ENCODE results near the gene CYP1B1. TPM values are rescaled to one million over a fixed set of nuclear protein-coding genes. Genes with fewer than 3 reads are reported as not detected.
"Not testable (repeated sequence)": the region's sequence is repeated elsewhere in the genome, so short reads cannot be mapped to it uniquely, and the experiment has no call there.

CYP1B1 gene
- total and polyA plus RNA-seq, 4 donors: 9.8 to 47.7 (median 31.3) TPM

DNA sequence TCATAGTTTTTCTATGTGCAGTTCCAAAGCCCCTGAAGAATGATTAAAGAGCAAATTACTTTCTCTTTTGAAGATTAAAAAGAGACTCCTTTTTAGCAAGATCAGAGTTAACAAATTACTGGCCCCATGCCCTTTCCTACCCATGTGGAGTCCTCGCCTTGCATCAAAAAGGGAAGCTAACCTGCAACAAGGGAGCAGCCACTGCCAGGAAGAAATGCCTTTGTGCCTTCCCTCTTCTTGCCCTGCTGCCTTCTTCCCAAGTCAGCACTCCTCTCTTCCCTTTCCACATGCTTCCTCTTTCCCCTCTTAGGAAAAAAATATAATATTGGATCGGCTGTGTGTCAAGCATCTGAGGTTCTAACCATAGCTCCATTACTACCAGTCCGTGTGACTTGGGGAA is 37.1 kb upstream of the CYP1B1 start:
- Histone ChIP-seq H3K9me3 (ENCODE audit: control insufficient read depth in 4 of 4, insufficient read depth in 3 of 4, low read length in 3 of 4) (no peaks in the 10 kb centered on the region), H3K36me3 (ENCODE audit: control insufficient read depth in 4 of 4, insufficient read depth in 4 of 4, low read length in 4 of 4) (no peaks in the 10 kb centered on the region), H3K4me1 (ENCODE audit: control insufficient read depth in 5 of 5, insufficient read depth in 5 of 5, low read length in 5 of 5) (peaks cover 0 to 13% (median 0%) of the 10 kb centered on the region in 5 donors), H3K27ac (ENCODE audit: low read depth in 1 of 2, low read length in 1 of 2) (no peak overlapping the region), H3K9ac (ENCODE audit: insufficient read depth in 1 of 2, low read length in 2 of 2) (no peak overlapping the region), H3K4me3 (no peak overlapping the region), H3K27me3 (ENCODE audit: control insufficient read depth in 3 of 3, insufficient read depth in 3 of 3, low read length in 2 of 3) (no peaks in the 10 kb centered on the region)
- DNase-seq: no peak
- 45 to 57% methylated on average over 3 of the region's 3 CpGs for WGBS, 2 donors
- TF ChIP-seq, protein P1, sequence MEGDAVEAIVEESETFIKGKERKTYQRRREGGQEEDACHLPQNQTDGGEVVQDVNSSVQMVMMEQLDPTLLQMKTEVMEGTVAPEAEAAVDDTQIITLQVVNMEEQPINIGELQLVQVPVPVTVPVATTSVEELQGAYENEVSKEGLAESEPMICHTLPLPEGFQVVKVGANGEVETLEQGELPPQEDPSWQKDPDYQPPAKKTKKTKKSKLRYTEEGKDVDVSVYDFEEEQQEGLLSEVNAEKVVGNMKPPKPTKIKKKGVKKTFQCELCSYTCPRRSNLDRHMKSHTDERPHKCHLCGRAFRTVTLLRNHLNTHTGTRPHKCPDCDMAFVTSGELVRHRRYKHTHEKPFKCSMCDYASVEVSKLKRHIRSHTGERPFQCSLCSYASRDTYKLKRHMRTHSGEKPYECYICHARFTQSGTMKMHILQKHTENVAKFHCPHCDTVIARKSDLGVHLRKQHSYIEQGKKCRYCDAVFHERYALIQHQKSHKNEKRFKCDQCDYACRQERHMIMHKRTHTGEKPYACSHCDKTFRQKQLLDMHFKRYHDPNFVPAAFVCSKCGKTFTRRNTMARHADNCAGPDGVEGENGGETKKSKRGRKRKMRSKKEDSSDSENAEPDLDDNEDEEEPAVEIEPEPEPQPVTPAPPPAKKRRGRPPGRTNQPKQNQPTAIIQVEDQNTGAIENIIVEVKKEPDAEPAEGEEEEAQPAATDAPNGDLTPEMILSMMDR (IDR thresholded peaks at IDR 0.05; ENCODE audit: control extremely low read depth, extremely low read depth): no peak
- no peak for ATAC-seq (ENCODE audit: insufficient read depth, low FRiP score)

DNA sequence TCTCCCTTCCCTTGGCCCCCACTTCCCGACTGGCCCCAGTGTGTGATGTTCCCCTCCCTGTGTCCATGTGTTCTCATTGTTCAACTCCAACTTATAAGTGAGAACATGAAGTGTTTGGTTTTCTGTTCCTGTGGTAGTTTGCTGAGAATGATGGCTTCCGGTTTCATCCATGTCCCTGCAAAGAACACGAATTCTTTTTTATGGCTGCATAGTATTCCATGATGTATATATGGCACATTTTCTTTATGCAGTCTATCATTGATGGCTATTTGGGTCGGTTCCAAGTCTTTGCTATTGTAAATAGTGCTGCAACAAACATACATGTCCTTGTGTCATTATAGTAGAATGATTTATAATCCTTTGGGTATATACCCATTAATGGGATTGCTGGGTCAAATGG is 35.4 kb upstream of the CYP1B1 start:
- H3K27ac ChIP-seq (ENCODE audit: low read depth in 1 of 2, low read length in 1 of 2); H3K27me3 ChIP-seq (ENCODE audit: control insufficient read depth in 3 of 3, insufficient read depth in 3 of 3, low read length in 2 of 3); ATAC-seq (ENCODE audit: insufficient read depth, low FRiP score); H3K4me3 ChIP-seq; H3K36me3 ChIP-seq (ENCODE audit: control insufficient read depth in 4 of 4, insufficient read depth in 4 of 4, low read length in 4 of 4); DNase-seq; H3K9ac ChIP-seq (ENCODE audit: insufficient read depth in 1 of 2, low read length in 2 of 2); H3K9me3 ChIP-seq (ENCODE audit: control insufficient read depth in 4 of 4, insufficient read depth in 3 of 4, low read length in 3 of 4): not testable (repeated sequence)
- peaks cover 0 to 20% (median 0%) of the 10 kb centered on the region in 5 donors for H3K4me1 ChIP-seq (ENCODE audit: control insufficient read depth in 5 of 5, insufficient read depth in 5 of 5, low read length in 5 of 5)
- WGBS, 2 donors: 89 to 92% methylated on average over 4 of the region's 4 CpGs

DNA sequence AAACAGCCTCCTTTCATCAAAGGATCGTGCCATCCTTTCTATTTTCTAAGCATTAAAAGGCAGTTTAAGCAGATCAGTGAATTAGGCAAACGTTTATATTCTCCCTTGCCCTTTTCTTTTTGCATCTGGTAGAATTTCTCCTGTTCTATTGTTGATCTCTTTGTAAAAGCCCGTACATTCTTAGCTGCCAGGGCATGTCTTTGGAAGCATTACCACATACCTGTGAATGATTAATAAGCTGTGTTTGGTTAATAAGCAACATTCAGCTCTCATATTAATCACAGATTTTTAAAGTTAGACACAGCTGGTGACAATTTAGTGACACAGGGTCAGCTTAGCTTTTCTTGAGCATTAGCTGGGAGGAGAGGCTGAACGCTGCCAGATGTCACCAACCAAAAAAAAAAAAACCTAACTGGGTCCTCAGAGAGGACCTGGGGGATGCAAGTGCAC is 33.8 kb upstream of the CYP1B1 start:
- Histone ChIP-seq H3K27ac (ENCODE audit: low read depth in 1 of 2, low read length in 1 of 2) (peak overlapping the region in 1 of 2 donors; percentile 89), H3K36me3 (ENCODE audit: control insufficient read depth in 4 of 4, insufficient read depth in 4 of 4, low read length in 4 of 4) (no peaks in the 10 kb centered on the region), H3K27me3 (ENCODE audit: control insufficient read depth in 3 of 3, insufficient read depth in 3 of 3, low read length in 2 of 3) (no peaks in the 10 kb centered on the region), H3K9me3 (ENCODE audit: control insufficient read depth in 4 of 4, insufficient read depth in 3 of 4, low read length in 3 of 4) (peaks cover 0 to 2% (median under 1%) of the 10 kb centered on the region in 4 donors), H3K9ac (ENCODE audit: insufficient read depth in 1 of 2, low read length in 2 of 2) (no peak overlapping the region), H3K4me3 (no peak overlapping the region), H3K4me1 (ENCODE audit: control insufficient read depth in 5 of 5, insufficient read depth in 5 of 5, low read length in 5 of 5) (peaks cover 0 to 21% (median 0%) of the 10 kb centered on the region in 5 donors)
- TF ChIP-seq, protein P1 (IDR thresholded peaks at IDR 0.05; ENCODE audit: control extremely low read depth, extremely low read depth): no peak
- no peak for ATAC-seq (ENCODE audit: insufficient read depth, low FRiP score)
- peak in 1 of 3 donors; percentile 46 for DNase-seq
- 42 to 68% methylated on average over 4 of the region's 4 CpGs for WGBS, 2 donors

DNA sequence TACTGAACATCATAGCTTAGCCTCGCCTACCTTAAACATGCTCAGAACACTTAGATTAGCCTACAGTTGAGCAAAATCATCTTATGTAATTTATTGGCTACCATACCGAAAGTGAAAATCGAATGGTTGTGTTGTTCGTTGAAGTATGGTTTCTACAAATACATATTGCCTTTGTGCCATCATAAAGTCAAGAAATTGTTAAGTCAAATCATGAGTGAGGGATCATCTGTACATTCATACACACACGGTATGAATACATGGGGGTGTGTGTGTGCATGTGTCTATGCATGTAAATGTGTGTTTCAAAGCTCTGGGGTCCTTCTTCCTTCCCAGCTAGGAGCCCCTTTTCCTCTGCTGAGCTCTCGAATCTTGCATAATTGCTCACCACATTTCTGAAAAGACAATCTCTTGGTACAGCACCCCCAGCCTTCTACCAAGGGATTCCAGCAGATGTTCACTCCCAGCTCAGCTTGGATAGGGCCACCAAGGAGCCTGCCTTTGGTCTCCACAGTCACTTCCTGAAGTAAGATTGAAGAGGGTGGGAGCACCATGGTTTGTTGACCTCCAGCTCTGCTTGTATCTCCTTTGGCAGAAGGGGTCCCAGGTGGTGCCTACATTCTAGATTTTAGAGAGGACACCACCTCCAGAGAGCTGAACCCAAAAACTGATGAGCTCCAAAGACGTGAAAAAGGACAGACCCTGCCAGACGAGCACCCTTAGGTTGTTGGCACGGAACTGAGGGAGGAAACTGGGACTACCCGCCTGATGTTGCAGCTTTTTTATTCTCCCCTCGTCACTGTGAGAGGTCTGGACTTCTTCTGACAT is 33.2 kb upstream of the CYP1B1 start:
- ATAC-seq (ENCODE audit: insufficient read depth, low FRiP score): no peak
- Histone ChIP-seq H3K4me1 (ENCODE audit: control insufficient read depth in 5 of 5, insufficient read depth in 5 of 5, low read length in 5 of 5) (peaks cover 0 to 17% (median 0%) of the 10 kb centered on the region in 5 donors), H3K27ac (ENCODE audit: low read depth in 1 of 2, low read length in 1 of 2) (peak overlapping the region in 1 of 2 donors; percentile 89), H3K4me3 (no peak overlapping the region), H3K9me3 (ENCODE audit: control insufficient read depth in 4 of 4, insufficient read depth in 3 of 4, low read length in 3 of 4) (peaks cover 0 to 6% (median under 1%) of the 10 kb centered on the region in 4 donors), H3K9ac (ENCODE audit: insufficient read depth in 1 of 2, low read length in 2 of 2) (no peak overlapping the region), H3K36me3 (ENCODE audit: control insufficient read depth in 4 of 4, insufficient read depth in 4 of 4, low read length in 4 of 4) (no peaks in the 10 kb centered on the region), H3K27me3 (ENCODE audit: control insufficient read depth in 3 of 3, insufficient read depth in 3 of 3, low read length in 2 of 3) (no peaks in the 10 kb centered on the region)
- 73 to 77% methylated on average over 11 of the region's 11 CpGs for WGBS, 2 donors
- DNase-seq: no peak
- TF ChIP-seq, protein P1 (IDR thresholded peaks at IDR 0.05; ENCODE audit: control extremely low read depth, extremely low read depth): no peak
